Peyer's patch (tissue), 4 donors: ENCODE results near the gene UGGT1. TPM values are rescaled to one million over a fixed set of nuclear protein-coding genes. Genes with fewer than 3 reads are reported as not detected.

Experiments used
- DNase-seq, 3 donors: peaks; one replicate each; pipeline ENCODE4 v3.0.0-alpha.2; 2017 to 2019
- H3K27ac ChIP-seq, 4 donors: fragments of 200-600 bp; sonication (generic); one replicate each; pipeline ENCODE4 v1.5.1; 2016 to 2019
- H3K27me3 ChIP-seq, 2 donors: fragments of 200-600 bp; sonication (generic); one replicate each; pipeline ENCODE4 v1.5.1; 2019
- H3K36me3 ChIP-seq, 3 donors: fragments of 200-600 bp; sonication (generic); one replicate each; pipeline ENCODE4 v1.5.1; 2016 to 2019
- H3K4me1 ChIP-seq, 4 donors: fragments of 200-600 bp; sonication (generic); one replicate each; pipeline ENCODE4 v1.5.1; 2016 to 2019
- H3K4me3 ChIP-seq, 4 donors: fragments of 200-600 bp; sonication (generic); 1 replicate in 3 of 4; 2 replicates in 1 of 4; pipeline ENCODE4 v1.5.1; 2016 to 2019; ENCODE audit warnings: mild to moderate bottlenecking in 1 of 4
- H3K9me3 ChIP-seq, 4 donors: fragments of 200-600 bp; sonication (generic); one replicate each; pipeline ENCODE4 v1.5.1; 2016 to 2019; ENCODE audit warnings: mild to moderate bottlenecking in 1 of 4
- CTCF ChIP-seq, 6 experiments: fragments of 450-650 bp in 4 of 6; fragments of 200-600 bp in 2 of 6; sonication (generic) in 1 of 6; IDR thresholded peaks; one replicate each; pipeline ENCODE4 v1.5.1; 2017 to 2019; ENCODE audit warnings: antibody characterized with exemption in 6 of 6, mild to moderate bottlenecking in 3 of 6, moderate library complexity in 1 of 6
- POLR2A ChIP-seq, 2 donors: fragments of 450-650 bp; IDR thresholded peaks; one replicate each; pipeline ENCODE4 v1.5.1; 2017; ENCODE audit warnings: antibody characterized with exemption in 2 of 2, mild to moderate bottlenecking in 2 of 2, moderate library complexity in 2 of 2
- total RNA-seq, 4 donors: library from RNA; depleted of rRNA; stranded (reverse); fragments of >200 nt; gene quantifications; one replicate each; pipeline ENCODE4 v1.1.0, GENCODE V29; 2016

UGGT1 gene
- total RNA-seq, 4 donors from 2014 or later: 40.8 to 65.3 (median 57.3) TPM

GRCh38 chr2:128158176-128158575, 67.2 kb downstream of the UGGT1 start:
- Histone ChIP-seq H3K4me1 (no peaks in the 10 kb centered on the region), H3K27me3 (no peaks in the 10 kb centered on the region), H3K27ac (no peak overlapping the region), H3K4me3 (no peak overlapping the region), H3K9me3 (no peaks in the 10 kb centered on the region), H3K36me3 (peaks cover 0 to 65% (median 0%) of the 10 kb centered on the region in 3 donors)
- no peak for DNase-seq
- TF ChIP-seq POLR2A (IDR thresholded peaks at IDR 0.05): no peak
- no peak for TF ChIP-seq CTCF (IDR thresholded peaks at IDR 0.05)

DNA sequence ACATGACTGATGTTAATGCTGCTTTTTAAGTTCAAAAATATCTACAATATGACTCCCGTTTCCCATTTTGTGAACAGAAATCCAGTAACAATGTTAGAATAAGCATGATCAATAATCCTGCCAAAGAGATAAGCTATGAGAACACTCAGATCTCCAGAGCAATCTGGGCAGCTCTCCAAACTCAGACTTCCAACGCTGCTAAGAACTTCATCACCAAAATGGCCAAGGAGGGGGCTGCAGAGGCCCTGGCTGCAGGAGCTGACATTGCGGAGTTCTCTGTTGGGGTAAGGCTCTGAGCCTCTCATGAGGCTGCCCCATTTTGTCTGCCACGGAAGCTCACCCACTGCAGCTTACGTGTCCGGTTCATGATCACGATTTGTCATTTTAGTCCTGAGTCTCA, 68.4 kb downstream of the UGGT1 start:
- DNase-seq: no peak
- H3K4me1 ChIP-seq: no peaks in the 10 kb centered on the region
- H3K27ac ChIP-seq: no peak overlapping the region
- peaks cover 0 to 66% (median 0%) of the 10 kb centered on the region in 3 donors for H3K36me3 ChIP-seq
- H3K27me3 ChIP-seq: no peaks in the 10 kb centered on the region
- no peak overlapping the region for H3K4me3 ChIP-seq
- H3K9me3 ChIP-seq: no peaks in the 10 kb centered on the region
- TF ChIP-seq CTCF (IDR thresholded peaks at IDR 0.05) (no peak), POLR2A (IDR thresholded peaks at IDR 0.05) (no peak)

- Histone ChIP-seq H3K36me3 (peaks cover 0 to 72% (median 0%) of the 10 kb centered on the region in 3 donors), H3K9me3 (no peaks in the 10 kb centered on the region), H3K27me3 (no peaks in the 10 kb centered on the region), H3K4me1 (no peaks in the 10 kb centered on the region), H3K4me3 (no peak overlapping the region), H3K27ac (no peak overlapping the region)
- no peak for TF ChIP-seq CTCF (IDR thresholded peaks at IDR 0.05)
- TF ChIP-seq POLR2A (IDR thresholded peaks at IDR 0.05): no peak
- no peak for DNase-seq
Measured at GRCh38 chr2:128160616-128161275, 69.7 kb downstream of the UGGT1 start.

- H3K27ac ChIP-seq: no peak overlapping the region
Measured at GRCh38 chr2:128162266-128162665, 71.3 kb downstream of the UGGT1 start.

DNA sequence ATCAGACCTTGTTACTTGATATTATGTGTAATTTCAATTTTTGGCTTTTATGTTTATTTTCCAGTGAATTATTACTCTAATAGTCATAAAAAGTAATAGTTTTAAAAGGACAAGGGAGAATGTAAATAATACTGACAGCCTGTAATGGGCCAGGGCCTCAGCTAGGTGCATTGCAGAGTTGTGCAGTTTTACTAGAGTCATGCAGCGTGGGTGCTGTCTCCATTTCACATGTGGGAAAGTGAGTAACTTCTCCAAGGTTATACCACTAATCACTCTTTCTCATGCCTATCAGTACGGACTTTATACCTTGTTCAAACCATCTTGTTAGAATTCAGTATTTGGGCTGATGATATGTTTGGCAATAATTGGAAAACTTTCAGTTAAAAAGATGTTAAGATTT, 73.3 kb downstream of the UGGT1 start:
- Histone ChIP-seq H3K4me1 (no peaks in the 10 kb centered on the region), H3K27me3 (no peaks in the 10 kb centered on the region), H3K9me3 (no peaks in the 10 kb centered on the region), H3K4me3 (no peak overlapping the region), H3K36me3 (peaks cover 0 to 60% (median 0%) of the 10 kb centered on the region in 3 donors), H3K27ac (no peak overlapping the region)
- no peak for TF ChIP-seq CTCF (IDR thresholded peaks at IDR 0.05)
- TF ChIP-seq POLR2A (IDR thresholded peaks at IDR 0.05): no peak
- no peak for DNase-seq

More at GRCh38 chr2:128162266-128162665, 71.3 kb downstream of the UGGT1 start:
- no peaks in the 10 kb centered on the region for H3K9me3 ChIP-seq
- DNase-seq: no peak
- no peak overlapping the region for H3K4me3 ChIP-seq
- H3K4me1 ChIP-seq: no peaks in the 10 kb centered on the region
- peaks cover 0 to 69% (median 0%) of the 10 kb centered on the region in 3 donors for H3K36me3 ChIP-seq
- TF ChIP-seq CTCF (IDR thresholded peaks at IDR 0.05): no peak
- no peak for TF ChIP-seq POLR2A (IDR thresholded peaks at IDR 0.05)
- H3K27me3 ChIP-seq: no peaks in the 10 kb centered on the region
